ENCODE data around the gene DUSP28. TPM values are rescaled to one million over a fixed set of nuclear protein-coding genes. Genes with fewer than 3 reads are reported as not detected.

The DUSP28 gene
- total and polyA plus RNA-seq, 2 donors (not counting 1 experiment from before 2014, with no cell fraction given), result 19.0 to 19.1 TPM

DNA sequence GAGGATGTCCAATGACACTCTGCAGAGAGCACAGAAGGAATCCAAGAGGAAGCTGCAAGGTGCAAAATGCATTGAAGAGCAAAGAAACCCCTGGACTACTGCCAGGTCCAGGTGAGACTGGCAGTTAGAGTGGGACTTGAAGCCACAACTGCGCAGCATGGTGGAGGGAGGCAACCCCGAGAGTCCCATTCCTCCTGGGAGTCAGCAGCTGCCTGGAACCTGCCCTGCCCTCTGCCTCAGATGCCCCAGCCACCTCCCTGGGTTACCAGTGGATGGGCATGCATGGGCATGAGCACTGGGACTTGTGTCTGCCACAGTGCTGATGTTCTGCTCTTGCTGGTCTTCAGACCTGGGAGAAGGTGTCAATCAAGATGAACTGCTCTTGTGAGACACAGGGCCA is 45.5 kb upstream of the DUSP28 start:
- peaks cover 12 to 14% of the 10 kb centered on the region in 2 donors for H3K4me1 ChIP-seq (ENCODE audit: control insufficient read depth in 2 of 2, insufficient read depth in 2 of 2, low read length in 2 of 2)
- Mint-ChIP-seq H3K9me3 (ENCODE audit: insufficient read depth) (no peaks in the 10 kb centered on the region), H3K4me1 (peaks cover 10% of the 10 kb centered on the region), H3K27me3 (no peaks in the 10 kb centered on the region), H3K27ac (peak overlapping the region; percentile 15), H3K4me3 (no peak overlapping the region)
- H3K9me3 ChIP-seq (ENCODE audit: control extremely low read depth in 1 of 3, control insufficient read depth in 2 of 3, insufficient read depth in 1 of 3, low read length in 2 of 3), result peaks cover 0 to 3% (median 0%) of the 10 kb centered on the region in 3 donors
- no peak overlapping the region for H2AFZ ChIP-seq (ENCODE audit: insufficient read depth, low read depth, low read length, poor library complexity, severe bottlenecking)
- 58% methylated on average over 2 of the region's 2 CpGs for WGBS (ENCODE audit: insufficient coverage)
- peaks cover 7% of the 10 kb centered on the region for H4K20me1 ChIP-seq (ENCODE audit: control insufficient read depth, insufficient read depth, low read length, poor library complexity, severe bottlenecking)
- no peak overlapping the region for H3K9ac ChIP-seq (ENCODE audit: low read length)
- no peak for TF ChIP-seq EZH2 (IDR thresholded peaks at IDR 0.05; ENCODE audit: borderline replicate concordance, insufficient read depth, low read depth, low read length, poor library complexity, severe bottlenecking)
- TF ChIP-seq, protein P1, sequence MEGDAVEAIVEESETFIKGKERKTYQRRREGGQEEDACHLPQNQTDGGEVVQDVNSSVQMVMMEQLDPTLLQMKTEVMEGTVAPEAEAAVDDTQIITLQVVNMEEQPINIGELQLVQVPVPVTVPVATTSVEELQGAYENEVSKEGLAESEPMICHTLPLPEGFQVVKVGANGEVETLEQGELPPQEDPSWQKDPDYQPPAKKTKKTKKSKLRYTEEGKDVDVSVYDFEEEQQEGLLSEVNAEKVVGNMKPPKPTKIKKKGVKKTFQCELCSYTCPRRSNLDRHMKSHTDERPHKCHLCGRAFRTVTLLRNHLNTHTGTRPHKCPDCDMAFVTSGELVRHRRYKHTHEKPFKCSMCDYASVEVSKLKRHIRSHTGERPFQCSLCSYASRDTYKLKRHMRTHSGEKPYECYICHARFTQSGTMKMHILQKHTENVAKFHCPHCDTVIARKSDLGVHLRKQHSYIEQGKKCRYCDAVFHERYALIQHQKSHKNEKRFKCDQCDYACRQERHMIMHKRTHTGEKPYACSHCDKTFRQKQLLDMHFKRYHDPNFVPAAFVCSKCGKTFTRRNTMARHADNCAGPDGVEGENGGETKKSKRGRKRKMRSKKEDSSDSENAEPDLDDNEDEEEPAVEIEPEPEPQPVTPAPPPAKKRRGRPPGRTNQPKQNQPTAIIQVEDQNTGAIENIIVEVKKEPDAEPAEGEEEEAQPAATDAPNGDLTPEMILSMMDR (IDR thresholded peaks at IDR 0.05), result no peak
- ChIA-PET POLR2A (interaction anchor here (0.7 to 1.2 kb wide), 2 partner anchors 46 to 51 kb away, joined by 4 to 7 read pairs; partner anchors contain the start of gene DUSP28), CTCF (interaction anchor here (0.7 to 2.5 kb wide), 22 partner anchors 10 to 469 kb away, joined by 3 to 25 read pairs (median 6); partner anchors contain the start of genes CAPN10 and RNPEPL1)
- H3K4me2 ChIP-seq (replicated peaks; ENCODE audit: low read depth, low read length, poor library complexity, severe bottlenecking), result no peak overlapping the region
- ATAC-seq (ENCODE audit: low read depth), result no peak
- peaks cover 1 to 6% of the 10 kb centered on the region in 2 experiments for H3K36me3 ChIP-seq (replicated peaks in 1 of 2; ENCODE audit: control extremely low read depth in 1 of 2, control insufficient read depth in 1 of 2, extremely low read depth in 1 of 2, insufficient read depth in 2 of 2, low read length in 1 of 2)
- intact Hi-C loops (cut with micrococcal nuclease), result loop anchor here (1.0 kb wide), 2 partner anchors 47 to 72 kb away; partner anchors contain the start of gene CAPN10
- no peak for DNase-seq
- no peaks in the 10 kb centered on the region for H3K27me3 ChIP-seq (replicated peaks in 1 of 4; ENCODE audit: control extremely low read depth in 1 of 4, control insufficient read depth in 3 of 4, insufficient read depth in 4 of 4, low read length in 3 of 4)
- H3K79me2 ChIP-seq (ENCODE audit: control insufficient read depth, insufficient read depth, low read length), result no peaks in the 10 kb centered on the region
- H3K27ac ChIP-seq (ENCODE audit: low read length in 2 of 2), result peak overlapping the region; percentile 55 to 59
- no peak overlapping the region for H3K4me3 ChIP-seq (ENCODE audit: control extremely low read depth in 1 of 5, extremely low read depth in 1 of 5, insufficient read depth in 1 of 5, low read depth in 2 of 5, low read length in 4 of 5)

DNA sequence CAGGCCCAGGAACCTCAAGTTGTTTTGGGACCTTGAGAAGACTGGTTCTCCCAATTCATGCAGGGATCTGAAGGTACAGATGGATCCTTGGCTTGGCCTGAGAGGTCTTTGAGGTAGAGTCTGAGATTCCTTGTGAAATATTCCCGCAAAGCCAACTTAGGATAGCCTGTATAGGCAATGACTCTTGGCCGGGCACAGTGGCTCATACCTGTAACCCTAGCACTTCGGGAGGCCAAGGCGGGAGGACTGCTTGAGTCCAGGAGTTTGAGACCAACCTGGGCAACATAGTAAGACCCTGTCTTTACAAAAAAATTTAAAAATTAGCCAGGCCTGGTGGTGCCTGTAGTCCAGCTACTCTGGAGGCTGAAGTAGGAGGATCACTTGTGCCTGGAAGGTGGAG is 42.8 kb upstream of the DUSP28 start:
- Histone ChIP-seq H3K4me1 (ENCODE audit: control insufficient read depth in 2 of 2, insufficient read depth in 2 of 2, low read length in 2 of 2) (peaks cover 12 to 14% of the 10 kb centered on the region in 2 donors), H3K4me3 (ENCODE audit: control extremely low read depth in 1 of 5, extremely low read depth in 1 of 5, insufficient read depth in 1 of 5, low read depth in 2 of 5, low read length in 4 of 5) (no peak overlapping the region), H3K36me3 (replicated peaks in 1 of 2; ENCODE audit: control extremely low read depth in 1 of 2, control insufficient read depth in 1 of 2, extremely low read depth in 1 of 2, insufficient read depth in 2 of 2, low read length in 1 of 2) (peaks cover 0 to 3% of the 10 kb centered on the region in 2 experiments), H3K9ac (ENCODE audit: low read length) (no peak overlapping the region), H3K9me3 (ENCODE audit: control extremely low read depth in 1 of 3, control insufficient read depth in 2 of 3, insufficient read depth in 1 of 3, low read length in 2 of 3) (peaks cover 0 to 20% (median 0%) of the 10 kb centered on the region in 3 donors), H3K4me2 (replicated peaks; ENCODE audit: low read depth, low read length, poor library complexity, severe bottlenecking) (no peak overlapping the region), H2AFZ (ENCODE audit: insufficient read depth, low read depth, low read length, poor library complexity, severe bottlenecking) (no peak overlapping the region), H4K20me1 (ENCODE audit: control insufficient read depth, insufficient read depth, low read length, poor library complexity, severe bottlenecking) (peaks cover 7% of the 10 kb centered on the region), H3K27ac (ENCODE audit: low read length in 2 of 2) (no peak overlapping the region), H3K79me2 (ENCODE audit: control insufficient read depth, insufficient read depth, low read length) (no peaks in the 10 kb centered on the region), H3K27me3 (replicated peaks in 1 of 4; ENCODE audit: control extremely low read depth in 1 of 4, control insufficient read depth in 3 of 4, insufficient read depth in 4 of 4, low read length in 3 of 4) (no peaks in the 10 kb centered on the region)
- POLR2A ChIA-PET, result no interaction called here
- Mint-ChIP-seq H3K4me1 (peaks cover 12% of the 10 kb centered on the region), H3K27me3 (no peaks in the 10 kb centered on the region), H3K4me3 (no peak overlapping the region), H3K9me3 (ENCODE audit: insufficient read depth) (no peaks in the 10 kb centered on the region), H3K27ac (no peak overlapping the region)
- CTCF ChIA-PET, result no interaction called here
- no peak for DNase-seq
- no peak for ATAC-seq (ENCODE audit: low read depth)
- no peak for TF ChIP-seq EZH2 (IDR thresholded peaks at IDR 0.05; ENCODE audit: borderline replicate concordance, insufficient read depth, low read depth, low read length, poor library complexity, severe bottlenecking)
- TF ChIP-seq, protein P1 (IDR thresholded peaks at IDR 0.05), result no peak
- 100% methylated on average over 4 of the region's 4 CpGs for WGBS (ENCODE audit: insufficient coverage)
- intact Hi-C loops (cut with micrococcal nuclease), result no loop called here

Measured in B cell (primary cell).